Endothelial cell (in vitro differentiated cells): Measurements from ENCODE around the gene ANGPTL8. TPM values are rescaled to one million over a fixed set of nuclear protein-coding genes. Genes with fewer than 3 reads are reported as not detected.
A peak's percentile ranks its signal among the peaks of the same experiment; 100 is the strongest.

ENCODE experiments used
- DNase-seq: peaks from one replicate; pipeline ENCODE4 v3.0.0; 2021; ENCODE audit warnings: low spot score
- H3K27ac Mint-ChIP-seq: one replicate; pipeline ENCODE4 v1.8.0; 2021; ENCODE audit warnings: mixed read lengths, inconsistent platforms; ENCODE audit not compliant: unreplicated experiment
- H3K27me3 Mint-ChIP-seq: one replicate; pipeline ENCODE4 v1.8.0; 2021; ENCODE audit warnings: mild to moderate bottlenecking, moderate library complexity, mixed read lengths, inconsistent platforms; ENCODE audit not compliant: unreplicated experiment
- H3K36me3 Mint-ChIP-seq: one replicate; pipeline ENCODE4 v1.8.0; 2021; ENCODE audit warnings: mild to moderate bottlenecking, low read depth, mixed read lengths, inconsistent platforms; ENCODE audit not compliant: unreplicated experiment
- H3K4me1 Mint-ChIP-seq: one replicate; pipeline ENCODE4 v1.8.0; 2021; ENCODE audit warnings: mild to moderate bottlenecking, mixed read lengths, inconsistent platforms; ENCODE audit not compliant: unreplicated experiment
- H3K4me3 Mint-ChIP-seq: one replicate; pipeline ENCODE4 v1.8.0; 2021; ENCODE audit warnings: mild to moderate bottlenecking, mixed read lengths, inconsistent platforms; ENCODE audit not compliant: unreplicated experiment
- H3K9me3 Mint-ChIP-seq: one replicate; pipeline ENCODE4 v1.8.0; 2021; ENCODE audit warnings: mixed read lengths, inconsistent platforms; ENCODE audit not compliant: unreplicated experiment
- CTCF ChIP-seq: fragments of 200-600 bp; sonication (generic); IDR thresholded peaks from one replicate; pipeline ENCODE4 v1.5.0; 2021; ENCODE audit warnings: antibody characterized with exemption; ENCODE audit not compliant: unreplicated experiment
- total RNA-seq: library from RNA; stranded (reverse); fragmentation: NEBNext Ultra II Directional; extraction: Animal tissue kit (Norgen Biotek cat#: 25700); gene quantifications from one replicate; pipeline ENCODE4 v1.2.1, GENCODE V29; 2021; ENCODE audit not compliant: unreplicated experiment

Gene ANGPTL8
- total RNA-seq, 1 donor from 2014 or later: not detected

DNA sequence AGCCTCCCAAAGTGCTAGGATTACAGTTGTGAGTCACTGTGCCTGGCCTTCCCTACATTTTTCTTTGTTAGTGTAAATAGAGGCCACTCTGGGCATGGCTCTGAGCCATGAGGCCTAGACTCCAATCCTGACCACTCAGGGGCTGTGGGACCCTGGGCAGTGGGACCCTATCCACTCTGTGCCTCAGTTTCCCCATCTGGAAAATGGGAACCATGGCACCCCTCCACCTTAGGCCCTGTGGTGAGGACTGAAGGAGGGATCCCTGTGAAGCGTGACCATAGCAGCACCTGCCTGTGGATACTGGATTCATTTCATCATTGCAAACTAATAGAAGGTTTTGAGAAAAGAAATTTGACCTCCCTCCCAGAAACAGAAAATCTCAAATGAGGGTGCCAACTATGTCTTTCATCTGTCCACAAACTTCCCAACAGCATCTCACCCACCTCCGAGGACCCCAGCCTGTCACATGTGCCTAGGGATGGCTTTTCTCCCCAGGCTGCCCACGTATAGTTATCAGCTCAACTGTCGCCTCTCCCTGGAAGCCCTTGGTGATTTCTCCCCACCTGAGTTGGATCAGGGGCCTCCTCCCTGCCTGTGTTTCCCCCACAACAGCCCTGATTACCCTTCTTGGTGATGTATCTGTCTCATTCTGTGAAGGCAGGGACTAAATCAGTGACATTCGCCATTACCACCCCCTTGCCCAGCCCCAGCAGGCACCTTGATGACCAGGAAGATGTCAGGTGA is 5.6 kb downstream of the ANGPTL8 start:
- peak overlapping the region; percentile 54 for H3K4me3 Mint-ChIP-seq
- H3K27me3 Mint-ChIP-seq: peaks cover 15% of the 10 kb centered on the region
- peaks cover 4% of the 10 kb centered on the region for H3K4me1 Mint-ChIP-seq
- peak overlapping the region; percentile 38 for H3K27ac Mint-ChIP-seq
- DNase-seq: no peak
- no peak for TF ChIP-seq CTCF
- H3K9me3 Mint-ChIP-seq: no peaks in the 10 kb centered on the region
- peaks cover 69% of the 10 kb centered on the region for H3K36me3 Mint-ChIP-seq

GRCh38 chr19:11246941-11247340 is 7.5 kb downstream of the ANGPTL8 start:
- no peaks in the 10 kb centered on the region for H3K9me3 Mint-ChIP-seq
- H3K4me3 Mint-ChIP-seq: peak overlapping the region; percentile 70
- peaks cover 4% of the 10 kb centered on the region for H3K4me1 Mint-ChIP-seq

GRCh38 chr19:11247391-11247790 is 8.0 kb downstream of the ANGPTL8 start:
- Mint-ChIP-seq H3K27ac (no peak overlapping the region), H3K27me3 (peaks cover 15% of the 10 kb centered on the region), H3K4me1 (peaks cover 6% of the 10 kb centered on the region), H3K36me3 (peaks cover 54% of the 10 kb centered on the region), H3K9me3 (no peaks in the 10 kb centered on the region), H3K4me3 (no peak overlapping the region)
- DNase-seq: no peak
- no peak for TF ChIP-seq CTCF

More at GRCh38 chr19:11246941-11247340, 7.5 kb downstream of the ANGPTL8 start:
- Mint-ChIP-seq H3K27ac (no peak overlapping the region), H3K36me3 (peaks cover 56% of the 10 kb centered on the region), H3K27me3 (peaks cover 15% of the 10 kb centered on the region)
- TF ChIP-seq CTCF: no peak
- DNase-seq: no peak

DNA sequence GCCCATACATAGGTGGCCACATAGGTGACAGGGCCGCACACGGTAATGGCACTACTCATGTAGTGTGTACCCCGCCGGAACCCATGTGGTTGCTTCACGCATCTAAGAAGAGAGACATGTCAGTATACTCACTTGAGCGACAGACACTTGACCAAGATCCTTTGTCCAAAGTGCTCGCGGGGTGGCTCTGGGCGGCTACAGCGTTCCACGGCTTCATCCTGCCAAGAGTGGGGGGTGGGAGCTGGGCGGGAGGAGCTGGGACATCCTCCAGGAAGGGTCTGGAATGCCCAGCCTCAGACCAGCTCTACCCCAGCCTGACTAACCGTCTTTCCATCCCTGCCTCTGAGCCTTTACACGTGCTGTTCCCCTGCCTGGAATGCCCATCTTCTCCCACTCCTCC is 8.5 kb downstream of the ANGPTL8 start:
- Mint-ChIP-seq H3K27me3 (peaks cover 11% of the 10 kb centered on the region), H3K27ac (no peak overlapping the region), H3K9me3 (no peaks in the 10 kb centered on the region), H3K36me3 (peaks cover 53% of the 10 kb centered on the region), H3K4me1 (peaks cover 12% of the 10 kb centered on the region), H3K4me3 (no peak overlapping the region)
- no peak for DNase-seq
- TF ChIP-seq CTCF: no peak

DNA sequence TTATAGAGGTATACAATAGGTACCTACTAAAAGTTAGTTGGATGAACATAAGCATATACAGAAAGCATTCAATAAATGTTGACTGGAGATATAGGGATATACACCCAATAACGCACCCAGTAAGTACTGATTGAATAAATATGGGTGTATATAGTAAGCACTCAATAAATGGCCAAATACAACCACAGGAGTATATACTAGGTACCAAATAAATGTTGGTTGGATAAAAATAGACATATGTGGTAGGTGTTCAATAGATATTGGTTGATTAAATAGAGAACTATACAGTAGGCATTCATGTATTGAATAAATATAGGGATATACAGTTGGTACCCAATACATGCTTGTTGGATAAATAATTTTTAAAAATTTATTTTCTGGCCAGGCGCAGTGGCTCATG is 9.4 kb downstream of the ANGPTL8 start:
- no peaks in the 10 kb centered on the region for H3K9me3 Mint-ChIP-seq
- peaks cover 7% of the 10 kb centered on the region for H3K27me3 Mint-ChIP-seq
- no peak overlapping the region for H3K27ac Mint-ChIP-seq
- H3K36me3 Mint-ChIP-seq: peaks cover 51% of the 10 kb centered on the region
- peaks cover 14% of the 10 kb centered on the region for H3K4me1 Mint-ChIP-seq
- no peak for DNase-seq
- no peak overlapping the region for H3K4me3 Mint-ChIP-seq
- no peak for TF ChIP-seq CTCF
